K562 (cell line): ENCODE measurements around the gene ABCC6. TPM values are rescaled to one million over a fixed set of nuclear protein-coding genes. Genes with fewer than 3 reads are reported as not detected.

Experiments used
- ASH1L ChIP-seq: fragments of 450-650 bp; IDR thresholded peaks from 2 replicates; pipeline ENCODE4 v1.6.1; 2018; ENCODE audit warnings: borderline replicate concordance, mild to moderate bottlenecking, low read depth; ENCODE audit not compliant: partially characterized antibody
- FOXA3 ChIP-seq, 2 experiments: fragments of 450-650 bp in 1 of 2; sonication (generic) in 1 of 2; formaldehyde crosslinking; IDR thresholded peaks in 1 of 2; conservative IDR thresholded peaks in 1 of 2; 2 replicates each; pipeline versions ENCODE4 v1.4.0 to v1.8.0; 2020 to 2022; ENCODE audit warnings: mild to moderate bottlenecking in 2 of 2, missing genetic modification reagents in 1 of 2
- GATA2 ChIP-seq: sonication (generic); formaldehyde crosslinking; IDR thresholded peaks from 2 replicates; pipeline ENCODE4 v1.4.0; 2020; ENCODE audit warnings: mild to moderate bottlenecking, missing genetic modification reagents
- HDAC8 ChIP-seq: fragments of 450-650 bp; IDR thresholded peaks from 2 replicates; pipeline ENCODE4 v1.6.1; 2016; ENCODE audit warnings: mild to moderate bottlenecking, missing genetic modification characterization, moderate library complexity, missing compliant biosample characterization
- L3MBTL2 ChIP-seq: fragments of 450-650 bp; IDR thresholded peaks from 2 replicates; pipeline ENCODE4 v1.6.1; 2016; ENCODE audit warnings: mild to moderate bottlenecking, moderate library complexity
- LEF1 ChIP-seq: fragments of 450-650 bp; IDR thresholded peaks from 2 replicates; pipeline ENCODE4 v1.6.1; 2016; ENCODE audit warnings: mild to moderate bottlenecking
- NELFE ChIP-seq: IDR thresholded peaks from 2 replicates; pipeline ENCODE4 v1.6.1; 2011; ENCODE audit warnings: mild to moderate bottlenecking; ENCODE audit not compliant: insufficient read depth, insufficient read length
- NFXL1 ChIP-seq: fragments of 450-650 bp; formaldehyde crosslinking; IDR thresholded peaks from 2 replicates; pipeline ENCODE4 v1.4.0; 2021; ENCODE audit warnings: mild to moderate bottlenecking
- NRF1 ChIP-seq, 2 experiments: fragments of 450-650 bp; IDR thresholded peaks in 1 of 2; conservative IDR thresholded peaks in 1 of 2; 2 replicates each; pipeline ENCODE4 v1.6.1; 2014; ENCODE audit warnings: mild to moderate bottlenecking in 2 of 2
- OTX1 ChIP-seq: fragments of 450-650 bp; formaldehyde crosslinking; IDR thresholded peaks from 2 replicates; pipeline ENCODE4 v1.4.0; 2022; ENCODE audit warnings: mild to moderate bottlenecking
- PRPF4 ChIP-seq: fragments of 200-400 bp; formaldehyde crosslinking; IDR thresholded peaks from one replicate; pipeline ENCODE4 v1.6.1; 2017; ENCODE audit warnings: low read length, low read depth, mild to moderate bottlenecking; ENCODE audit not compliant: insufficient read depth, poor library complexity, severe bottlenecking
- RBM39 ChIP-seq: fragments of 200-400 bp; formaldehyde crosslinking; optimal IDR thresholded peaks from 2 replicates; pipeline ENCODE3; 2018; ENCODE audit warnings: low read depth, low read length
- RCOR1 ChIP-seq, 2 experiments: IDR thresholded peaks; 2 replicates each; pipeline ENCODE4 v1.6.1; 2012; ENCODE audit warnings: low read depth in 2 of 2, low read length in 2 of 2, borderline replicate concordance in 1 of 2, improper control_type of control experiment in 1 of 2
- SIX5 ChIP-seq, 2 experiments: IDR thresholded peaks; 2 replicates each; pipeline ENCODE4 v1.6.1; 2011; ENCODE audit warnings: low read length in 2 of 2, borderline replicate concordance in 1 of 2, low read depth in 1 of 2, mild to moderate bottlenecking in 1 of 2, moderate library complexity in 1 of 2; ENCODE audit not compliant: insufficient read depth in 1 of 2
- TAF15 ChIP-seq: fragments of 200-400 bp; formaldehyde crosslinking; IDR thresholded peaks from 2 replicates; pipeline ENCODE4 v1.6.1; 2017; ENCODE audit warnings: mild to moderate bottlenecking, low read depth, low read length, moderate library complexity
- TARDBP ChIP-seq: fragments of 450-650 bp; IDR thresholded peaks from 2 replicates; pipeline ENCODE4 v1.6.1; 2016
- TEAD1 ChIP-seq, 2 experiments: fragments of 450-650 bp in 1 of 2; sonication (generic) in 1 of 2; formaldehyde crosslinking; IDR thresholded peaks; 2 replicates each; pipeline versions ENCODE4 v1.4.0 to v1.8.0; 2020 to 2022; ENCODE audit warnings: mild to moderate bottlenecking in 2 of 2, missing genetic modification reagents in 1 of 2
- U2AF2 ChIP-seq: fragments of 200-400 bp; formaldehyde crosslinking; optimal IDR thresholded peaks from 2 replicates; pipeline ENCODE3; 2017; ENCODE audit warnings: low read depth, mild to moderate bottlenecking, low read length
- XRCC5 ChIP-seq: fragments of 200-400 bp; formaldehyde crosslinking; IDR thresholded peaks from 2 replicates; pipeline ENCODE4 v1.6.1; 2017; ENCODE audit warnings: low read depth, mild to moderate bottlenecking, low read length
- ZBTB1 ChIP-seq: sonication (generic); formaldehyde crosslinking; IDR thresholded peaks from 2 replicates; pipeline ENCODE4 v1.8.1; 2023; ENCODE audit warnings: missing genetic modification reagents, low read depth, mild to moderate bottlenecking, borderline replicate concordance
- ZBTB8A ChIP-seq: fragments of 450-650 bp; IDR thresholded peaks from 2 replicates; pipeline ENCODE4 v1.6.1; 2018; ENCODE audit warnings: mild to moderate bottlenecking, moderate library complexity; ENCODE audit not compliant: partially characterized antibody
- ZC3H11A ChIP-seq: IDR thresholded peaks from 2 replicates; pipeline ENCODE4 v1.6.1; 2012; ENCODE audit warnings: low read depth, low read length, improper control_type of control experiment
- ZNF165 ChIP-seq: fragments of 250-450 bp; sonication (Bioruptor Pico); IDR thresholded peaks from 2 replicates; pipeline ENCODE4 v1.4.0; 2020; ENCODE audit warnings: borderline replicate concordance
- ZNF57 ChIP-seq: fragments of 450-650 bp; formaldehyde crosslinking; IDR thresholded peaks from 2 replicates; pipeline ENCODE4 v1.4.0; 2020; ENCODE audit warnings: mild to moderate bottlenecking, moderate library complexity
- ZNF584 ChIP-seq: fragments of 200-800 bp; sonication (Bioruptor generic); IDR thresholded peaks from 2 replicates; pipeline ENCODE4 v1.6.1; 2016; ENCODE audit warnings: low read depth, mild to moderate bottlenecking, missing genetic modification characterization, missing compliant biosample characterization
- ZNF586 ChIP-seq: fragments of 450-650 bp; formaldehyde crosslinking; conservative IDR thresholded peaks from 2 replicates; pipeline ENCODE4 v1.4.0; 2020; ENCODE audit warnings: mild to moderate bottlenecking, moderate library complexity
- polyA plus RNA-seq, 8 experiments: library from polyadenylated mRNA; depleted of rRNA in 4 of 8; stranded (reverse) in 5 of 8; unstranded in 3 of 8; fragments of >200 nt; fragmentation: Nextera tagmentation in 2 of 8; fragmentation: Illumina TruSeq in 1 of 8; extraction: Ambion mirVana in 2 of 8; extraction: Trizol in 1 of 8; gene quantifications; 2 replicates each; pipeline versions ENCODE4 v1.2.1 to v1.2.3, GENCODE V29; 2011 to 2014; ENCODE audit warnings: inconsistent platforms in 1 of 8, missing spikeins in 1 of 8
- total RNA-seq, 7 experiments: library from RNA; depleted of rRNA in 6 of 7; stranded (reverse); fragments of >200 nt in 6 of 7; fragmentation: Illumina TruSeq in 2 of 7; extraction: Trizol in 2 of 7; gene quantifications; 2 replicates each; pipeline versions ENCODE4 v1.2.1 to v1.2.3, GENCODE V29; 2011 to 2021; ENCODE audit warnings: low replicate concordance in 1 of 7
- TF ChIP-seq, protein P1 (sequence below), 2 experiments: IDR thresholded peaks; 2 replicates each; pipeline ENCODE4 v1.6.1; 2011; ENCODE audit warnings: borderline replicate concordance in 1 of 2, control low read depth in 1 of 2, low read depth in 1 of 2, low read length in 1 of 2, mild to moderate bottlenecking in 1 of 2, mixed read lengths in 1 of 2, moderate library complexity in 1 of 2; ENCODE audit not compliant: insufficient read depth in 1 of 2, insufficient read length in 1 of 2, poor library complexity in 1 of 2, severe bottlenecking in 1 of 2; ENCODE audit errors: extremely low read depth in 1 of 2

The ABCC6 gene
- total and polyA plus RNA-seq, 9 of the 15 experiments (the other 6 are each of a cell fraction or from before 2014, with no cell fraction given), result 0.03 to 0.46 (median 0.07) TPM; not detected in 4

DNA sequence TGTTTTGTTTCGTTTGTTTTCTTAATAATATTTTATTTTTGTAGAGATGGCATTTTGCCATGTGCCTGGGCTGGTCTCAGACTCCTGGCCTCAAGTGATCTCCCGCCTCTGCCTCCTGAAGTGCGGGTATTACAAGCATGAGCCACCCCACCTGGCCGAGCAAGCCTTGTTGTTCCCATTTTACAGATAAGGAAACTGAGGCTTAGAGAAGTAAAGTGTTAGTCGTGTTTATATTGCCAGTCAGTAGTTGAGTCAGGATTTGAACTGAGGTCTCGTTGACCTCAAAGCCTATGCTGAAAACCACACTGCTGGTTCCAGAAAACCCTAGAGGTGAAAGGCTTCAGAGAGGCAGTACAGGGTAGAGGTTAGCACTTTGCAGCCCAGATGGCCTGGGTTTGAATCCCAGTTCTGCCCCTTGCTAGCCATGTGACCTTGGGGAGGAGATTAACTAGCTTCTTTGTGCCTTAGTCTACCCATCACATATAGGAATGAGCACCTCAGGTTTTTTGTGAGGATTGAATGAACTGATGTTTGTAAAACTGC is 102.0 kb downstream of the ABCC6 start (continued):
- TF ChIP-seq RCOR1 (IDR thresholded peaks at IDR 0.05; ENCODE audit: borderline replicate concordance in 1 of 2, low read depth in 2 of 2, low read length in 2 of 2), result 0 out of 4 replicates have a peak, but pooled peaks of 1 of the 2 experiments have one; percentile 21
- peak; percentile 74; the same call in 1 of the 2 replicates for TF ChIP-seq ZNF584 (CRISPR knock-in tag)
- TF ChIP-seq ZC3H11A, result no peak
- no peak for TF ChIP-seq PRPF4
- no peak for TF ChIP-seq TAF15
- no peak for TF ChIP-seq ASH1L
- TF ChIP-seq SIX5 (IDR thresholded peaks at IDR 0.05; ENCODE audit: borderline replicate concordance in 1 of 2, insufficient read depth in 1 of 2, low read depth in 1 of 2, low read length in 2 of 2), result no peak
- TF ChIP-seq NRF1 (conservative IDR thresholded peaks at IDR 0.05 in 1 of 2, IDR thresholded peaks at IDR 0.05 in 1 of 2), result no peak
- TF ChIP-seq NFXL1, result no peak
- no peak for TF ChIP-seq GATA2 (CRISPR knock-in tag)
- no peak for TF ChIP-seq ZNF165 (CRISPR knock-in tag)
- TF ChIP-seq, protein P1, sequence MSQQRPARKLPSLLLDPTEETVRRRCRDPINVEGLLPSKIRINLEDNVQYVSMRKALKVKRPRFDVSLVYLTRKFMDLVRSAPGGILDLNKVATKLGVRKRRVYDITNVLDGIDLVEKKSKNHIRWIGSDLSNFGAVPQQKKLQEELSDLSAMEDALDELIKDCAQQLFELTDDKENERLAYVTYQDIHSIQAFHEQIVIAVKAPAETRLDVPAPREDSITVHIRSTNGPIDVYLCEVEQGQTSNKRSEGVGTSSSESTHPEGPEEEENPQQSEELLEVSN (IDR thresholded peaks at IDR 0.05; ENCODE audit: borderline replicate concordance in 1 of 2, extremely low read depth in 1 of 2, insufficient read depth in 1 of 2, insufficient read length in 1 of 2, low read depth in 1 of 2, low read length in 1 of 2, poor library complexity in 1 of 2, severe bottlenecking in 1 of 2), result peak in 1 of 2 experiments; percentile 83
- TF ChIP-seq FOXA3 (CRISPR knock-in tag; conservative IDR thresholded peaks at IDR 0.05 in 1 of 2, IDR thresholded peaks at IDR 0.05 in 1 of 2), result no peak
- no peak for TF ChIP-seq NELFE
- no peak for TF ChIP-seq XRCC5
- TF ChIP-seq ZNF57, result no peak
- no peak for TF ChIP-seq TEAD1 (CRISPR knock-in tag; IDR thresholded peaks at IDR 0.05)
- TF ChIP-seq ZNF586, result no peak
- no peak for TF ChIP-seq U2AF2
- no peak for TF ChIP-seq HDAC8 (tag)
- no peak for TF ChIP-seq RBM39
- TF ChIP-seq TARDBP, result no peak
- peak; percentile 44; the same call in 1 of the 2 replicates for TF ChIP-seq L3MBTL2
- no peak for TF ChIP-seq OTX1
- TF ChIP-seq LEF1, result no peak
- TF ChIP-seq ZBTB1 (CRISPR knock-in tag), result no peak
- no peak for TF ChIP-seq ZBTB8A
